Parathyroid adenoma (tissue), 2 donors: ENCODE results near the gene PAN3.

ENCODE experiments used
- H2AFZ ChIP-seq: fragments of 300-600 bp; sonication (generic); one replicate; pipeline ENCODE4 v1.7.0; 2017; ENCODE audit warnings: antibody characterized with exemption, mild to moderate bottlenecking
- H3K27ac ChIP-seq: fragments of 300-600 bp; sonication (generic); one replicate; pipeline ENCODE4 v1.7.0; 2017
- H3K27me3 ChIP-seq: fragments of 300-600 bp; sonication (generic); one replicate; pipeline ENCODE4 v1.7.0; 2017; ENCODE audit warnings: low read length; ENCODE audit not compliant: control insufficient read depth, insufficient read depth
- H3K36me3 ChIP-seq: fragments of 300-600 bp; sonication (generic); one replicate; pipeline ENCODE4 v1.7.0; 2017; ENCODE audit warnings: low read length; ENCODE audit not compliant: control insufficient read depth, insufficient read depth
- H3K4me1 ChIP-seq: fragments of 300-600 bp; sonication (generic); one replicate; pipeline ENCODE4 v1.7.0; 2017; ENCODE audit warnings: control low read depth
- H3K4me2 ChIP-seq: fragments of 300-600 bp; sonication (generic); one replicate; pipeline ENCODE4 v1.7.0; 2017; ENCODE audit warnings: low read length
- H3K4me3 ChIP-seq: fragments of 300-600 bp; sonication (generic); one replicate; pipeline ENCODE4 v1.7.0; 2017; ENCODE audit warnings: low read depth, low read length
- H3K79me2 ChIP-seq: fragments of 300-600 bp; sonication (generic); one replicate; pipeline ENCODE4 v1.7.0; 2017; ENCODE audit warnings: control low read depth
- H3K9ac ChIP-seq: fragments of 300-600 bp; sonication (generic); one replicate; pipeline ENCODE4 v1.7.0; 2017; ENCODE audit warnings: mild to moderate bottlenecking
- H3K9me3 ChIP-seq: fragments of 300-600 bp; sonication (generic); one replicate; pipeline ENCODE4 v1.7.0; 2017; ENCODE audit warnings: low read length; ENCODE audit not compliant: control insufficient read depth
- CTCF ChIP-seq: fragments of 300-600 bp; sonication (generic); IDR thresholded peaks from one replicate; pipeline ENCODE4 v1.7.0; 2017; ENCODE audit warnings: antibody characterized with exemption, mild to moderate bottlenecking
- donor health status: primary hyperparathyroidism.

PAN3 gene

GRCh38 chr13:28229522-28230411, 91.4 kb downstream of the PAN3 start:
- Histone ChIP-seq H2AFZ (no peak overlapping the region), H3K4me1 (no peaks in the 10 kb centered on the region), H3K27ac (no peak overlapping the region), H3K4me2 (no peak overlapping the region), H3K36me3 (no peaks in the 10 kb centered on the region), H3K9ac (no peak overlapping the region), H3K27me3 (no peaks in the 10 kb centered on the region), H3K4me3 (no peak overlapping the region), H3K9me3 (no peaks in the 10 kb centered on the region), H3K79me2 (no peaks in the 10 kb centered on the region)
- TF ChIP-seq CTCF, result no peak

- no peak for TF ChIP-seq CTCF
- Histone ChIP-seq H3K4me3 (no peak overlapping the region), H3K27me3 (no peaks in the 10 kb centered on the region), H3K79me2 (no peaks in the 10 kb centered on the region), H3K4me2 (no peak overlapping the region), H3K36me3 (no peaks in the 10 kb centered on the region), H2AFZ (no peak overlapping the region), H3K9ac (no peak overlapping the region), H3K9me3 (no peaks in the 10 kb centered on the region), H3K27ac (no peak overlapping the region), H3K4me1 (no peaks in the 10 kb centered on the region)
These were observed 93.3 kb downstream of the PAN3 start for GRCh38 chr13:28231642-28232041.

GRCh38 chr13:28237944-28238343, 99.6 kb downstream of the PAN3 start:
- no peak for TF ChIP-seq CTCF
- no peak overlapping the region for H3K27ac ChIP-seq
- H3K27me3 ChIP-seq, result no peaks in the 10 kb centered on the region
- no peak overlapping the region for H2AFZ ChIP-seq
- H3K36me3 ChIP-seq, result no peaks in the 10 kb centered on the region
- H3K4me1 ChIP-seq, result no peaks in the 10 kb centered on the region
- no peaks in the 10 kb centered on the region for H3K9me3 ChIP-seq
- no peak overlapping the region for H3K4me2 ChIP-seq
- no peak overlapping the region for H3K4me3 ChIP-seq
- no peaks in the 10 kb centered on the region for H3K79me2 ChIP-seq
- no peak overlapping the region for H3K9ac ChIP-seq

GRCh38 chr13:28239374-28239773, 101.0 kb downstream of the PAN3 start:
- H2AFZ ChIP-seq, result no peak overlapping the region
- H3K4me1 ChIP-seq, result no peaks in the 10 kb centered on the region
- no peaks in the 10 kb centered on the region for H3K79me2 ChIP-seq
- TF ChIP-seq CTCF, result no peak
- no peaks in the 10 kb centered on the region for H3K9me3 ChIP-seq
- H3K36me3 ChIP-seq, result no peaks in the 10 kb centered on the region
- H3K27me3 ChIP-seq, result no peaks in the 10 kb centered on the region
- H3K4me2 ChIP-seq, result no peak overlapping the region
- no peak overlapping the region for H3K4me3 ChIP-seq
- no peak overlapping the region for H3K9ac ChIP-seq
- H3K27ac ChIP-seq, result no peak overlapping the region

GRCh38 chr13:28245465-28245864, 107.1 kb downstream of the PAN3 start:
- Histone ChIP-seq H3K36me3 (no peaks in the 10 kb centered on the region), H3K79me2 (peaks cover 3% of the 10 kb centered on the region), H3K27ac (no peak overlapping the region), H2AFZ (no peak overlapping the region), H3K9me3 (no peaks in the 10 kb centered on the region), H3K27me3 (no peaks in the 10 kb centered on the region), H3K4me1 (no peaks in the 10 kb centered on the region), H3K4me2 (no peak overlapping the region), H3K9ac (no peak overlapping the region), H3K4me3 (no peak overlapping the region)
- no peak for TF ChIP-seq CTCF
